Activated naive CD4-positive, alpha-beta T cell treated with anti-CD3 and anti-CD28 coated beads, Interleukin-2, amount 50 U/mL, for 24 hours (primary cell): ENCODE data around the gene COL27A1.
A peak's percentile ranks its signal among the peaks of the same experiment; 100 is the strongest.
"Not testable (repeated sequence)": the region's sequence is repeated elsewhere in the genome, so short reads cannot be mapped to it uniquely, and the experiment has no call there.

Source experiments
- H3K27ac Mint-ChIP-seq: one replicate; pipeline ENCODE4 v1.8.0; 2021; ENCODE audit warnings: mild to moderate bottlenecking, mixed read lengths
- H3K27me3 Mint-ChIP-seq: one replicate; pipeline ENCODE4 v1.8.0; 2021; ENCODE audit warnings: mixed read lengths
- H3K36me3 Mint-ChIP-seq: one replicate; pipeline ENCODE4 v1.8.0; 2021; ENCODE audit warnings: mixed read lengths
- H3K4me1 Mint-ChIP-seq: one replicate; pipeline ENCODE4 v1.8.0; 2021; ENCODE audit warnings: mixed read lengths
- H3K4me3 Mint-ChIP-seq: one replicate; pipeline ENCODE4 v1.8.0; 2021; ENCODE audit warnings: mild to moderate bottlenecking, mixed read lengths
- H3K9me3 Mint-ChIP-seq: one replicate; pipeline ENCODE4 v1.8.0; 2021; ENCODE audit warnings: mixed read lengths

Gene COL27A1

GRCh38 chr9:114179516-114179915 is 24.2 kb downstream of the COL27A1 start:
- no peak overlapping the region for H3K27ac Mint-ChIP-seq
- H3K27me3 Mint-ChIP-seq, result no peaks in the 10 kb centered on the region
- H3K4me3 Mint-ChIP-seq, result no peak overlapping the region
- H3K36me3 Mint-ChIP-seq, result no peaks in the 10 kb centered on the region
- H3K4me1 Mint-ChIP-seq, result no peaks in the 10 kb centered on the region
- H3K9me3 Mint-ChIP-seq, result no peaks in the 10 kb centered on the region

DNA sequence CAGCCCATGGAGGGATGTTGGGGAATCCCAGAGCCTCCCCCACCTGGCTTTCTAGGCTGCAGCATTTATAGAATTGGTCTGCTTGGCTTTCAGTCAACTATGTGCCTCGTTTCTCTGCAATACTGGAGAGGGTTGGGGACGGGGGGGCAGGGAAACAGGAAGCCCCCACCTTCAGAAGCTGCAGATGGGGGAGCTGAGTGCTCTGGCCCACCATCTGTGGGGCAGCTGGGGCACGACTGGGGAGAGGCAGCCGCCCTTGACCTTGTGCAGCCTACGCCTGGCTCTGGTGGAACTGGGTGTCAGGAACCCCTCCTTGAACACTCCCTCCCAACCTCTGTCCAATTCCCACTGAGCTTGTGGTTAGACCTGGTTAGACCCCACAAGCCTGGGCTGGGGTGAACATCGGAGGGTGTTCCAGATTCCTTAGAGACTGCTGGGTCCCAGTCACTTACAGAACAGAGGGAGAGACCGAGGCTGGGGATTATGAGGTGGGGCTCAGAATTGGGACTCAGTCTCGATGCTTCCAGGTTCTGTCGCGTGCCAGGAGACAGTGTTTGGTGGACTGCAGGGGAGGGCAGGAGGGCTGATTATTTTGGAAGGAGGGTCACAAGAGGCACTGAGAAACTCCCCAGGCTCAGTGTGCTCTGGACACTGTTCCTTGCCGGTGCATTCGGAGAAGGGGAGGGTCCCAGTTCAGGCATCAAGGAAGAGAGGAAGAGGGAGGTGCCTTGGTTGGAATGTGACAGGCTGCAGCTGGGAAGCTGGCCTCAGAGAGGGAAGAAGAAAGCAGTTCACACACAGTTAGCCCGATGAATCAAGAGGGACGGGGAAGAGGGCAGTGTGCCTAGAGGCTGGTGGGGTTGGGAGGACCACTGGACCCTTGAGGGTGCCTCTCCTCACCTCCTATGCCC is 25.6 kb downstream of the COL27A1 start:
- H3K27me3 Mint-ChIP-seq, result no peaks in the 10 kb centered on the region
- no peaks in the 10 kb centered on the region for H3K9me3 Mint-ChIP-seq
- H3K4me3 Mint-ChIP-seq, result no peak overlapping the region
- no peaks in the 10 kb centered on the region for H3K36me3 Mint-ChIP-seq
- no peaks in the 10 kb centered on the region for H3K4me1 Mint-ChIP-seq
- H3K27ac Mint-ChIP-seq, result no peak overlapping the region

GRCh38 chr9:114181607-114182409 is 26.5 kb downstream of the COL27A1 start:
- H3K27ac Mint-ChIP-seq, result no peak overlapping the region
- H3K4me1 Mint-ChIP-seq, result no peaks in the 10 kb centered on the region
- no peaks in the 10 kb centered on the region for H3K27me3 Mint-ChIP-seq
- no peak overlapping the region for H3K4me3 Mint-ChIP-seq
- H3K36me3 Mint-ChIP-seq, result no peaks in the 10 kb centered on the region
- H3K9me3 Mint-ChIP-seq, result no peaks in the 10 kb centered on the region

GRCh38 chr9:114183006-114183405 is 27.7 kb downstream of the COL27A1 start:
- Mint-ChIP-seq H3K4me3 (no peak overlapping the region), H3K9me3 (no peaks in the 10 kb centered on the region), H3K36me3 (no peaks in the 10 kb centered on the region), H3K27ac (peak overlapping the region; percentile 47), H3K27me3 (no peaks in the 10 kb centered on the region), H3K4me1 (no peaks in the 10 kb centered on the region)

DNA sequence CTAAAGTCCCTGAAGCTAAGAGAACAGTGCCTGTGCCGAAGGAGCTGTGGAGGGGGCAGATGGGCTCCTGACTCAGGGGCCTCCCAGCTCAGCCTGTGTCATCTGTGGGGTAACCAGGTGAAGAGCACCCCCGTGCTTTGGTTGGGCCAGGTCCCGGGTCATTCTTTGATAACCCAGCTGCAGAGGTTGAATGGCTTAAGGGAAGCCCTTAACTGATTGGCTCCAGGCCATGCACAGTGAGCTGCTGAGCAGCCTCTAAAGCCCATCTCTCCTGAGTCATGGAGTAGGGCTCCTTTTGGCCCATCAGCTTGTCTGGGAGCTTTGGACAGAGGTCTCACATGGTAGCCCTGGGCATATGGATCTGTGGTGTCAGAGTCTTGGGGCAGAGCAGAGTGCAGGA is 28.7 kb downstream of the COL27A1 start:
- H3K27ac Mint-ChIP-seq, result no peak overlapping the region
- no peaks in the 10 kb centered on the region for H3K9me3 Mint-ChIP-seq
- no peak overlapping the region for H3K4me3 Mint-ChIP-seq
- peaks cover 3% of the 10 kb centered on the region for H3K36me3 Mint-ChIP-seq
- H3K4me1 Mint-ChIP-seq, result no peaks in the 10 kb centered on the region
- no peaks in the 10 kb centered on the region for H3K27me3 Mint-ChIP-seq

- Mint-ChIP-seq H3K36me3 (peaks cover 3% of the 10 kb centered on the region), H3K9me3 (no peaks in the 10 kb centered on the region), H3K4me1 (no peaks in the 10 kb centered on the region), H3K27me3 (no peaks in the 10 kb centered on the region), H3K4me3 (no peak overlapping the region), H3K27ac (no peak overlapping the region)
Observed at GRCh38 chr9:114184866-114185265, 29.5 kb downstream of the COL27A1 start.

DNA sequence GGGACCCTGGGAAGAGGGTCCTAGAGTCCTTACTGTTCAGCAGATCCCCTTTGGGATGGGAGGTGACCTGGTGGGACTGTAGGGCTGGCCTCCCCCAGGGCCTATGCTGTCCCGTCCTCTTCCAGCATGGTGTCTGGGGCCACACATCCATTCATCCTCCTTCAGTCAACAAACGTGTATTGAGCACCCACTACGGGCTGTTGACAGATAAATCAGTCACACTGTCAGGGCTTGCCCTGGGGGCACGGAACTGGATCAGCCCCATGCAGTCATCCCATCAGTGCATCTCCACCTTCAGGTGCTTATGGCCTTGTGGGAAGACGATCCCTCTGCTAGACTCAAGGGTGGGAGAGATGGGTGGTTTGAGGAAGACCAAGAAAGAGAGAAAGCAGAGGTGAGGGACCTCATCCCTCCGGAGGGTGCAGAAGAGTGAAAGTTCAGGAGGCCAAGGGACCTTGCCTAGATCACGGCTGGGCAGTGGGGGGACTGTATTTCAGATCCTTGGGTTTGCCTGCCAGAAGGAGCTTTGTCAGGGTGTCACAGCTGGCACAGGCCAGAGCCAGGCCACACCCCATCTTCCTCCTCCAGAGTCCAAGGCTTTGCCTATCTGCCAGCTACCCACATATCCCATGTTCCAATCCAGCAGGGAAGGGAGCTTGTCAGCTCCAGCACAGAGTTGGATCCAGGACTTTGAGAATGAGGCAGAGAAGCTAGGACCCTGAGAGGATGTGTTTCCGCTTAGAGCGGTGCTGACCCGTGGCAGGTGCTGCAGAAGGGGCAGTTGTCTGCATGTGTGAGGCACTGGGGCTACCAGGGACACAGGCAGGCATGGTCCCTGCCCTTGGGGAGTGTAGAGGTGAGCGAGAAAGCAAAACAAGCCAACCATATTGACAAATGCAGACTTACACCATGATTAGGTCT is 30.5 kb downstream of the COL27A1 start:
- H3K9me3 Mint-ChIP-seq, result no peaks in the 10 kb centered on the region

DNA sequence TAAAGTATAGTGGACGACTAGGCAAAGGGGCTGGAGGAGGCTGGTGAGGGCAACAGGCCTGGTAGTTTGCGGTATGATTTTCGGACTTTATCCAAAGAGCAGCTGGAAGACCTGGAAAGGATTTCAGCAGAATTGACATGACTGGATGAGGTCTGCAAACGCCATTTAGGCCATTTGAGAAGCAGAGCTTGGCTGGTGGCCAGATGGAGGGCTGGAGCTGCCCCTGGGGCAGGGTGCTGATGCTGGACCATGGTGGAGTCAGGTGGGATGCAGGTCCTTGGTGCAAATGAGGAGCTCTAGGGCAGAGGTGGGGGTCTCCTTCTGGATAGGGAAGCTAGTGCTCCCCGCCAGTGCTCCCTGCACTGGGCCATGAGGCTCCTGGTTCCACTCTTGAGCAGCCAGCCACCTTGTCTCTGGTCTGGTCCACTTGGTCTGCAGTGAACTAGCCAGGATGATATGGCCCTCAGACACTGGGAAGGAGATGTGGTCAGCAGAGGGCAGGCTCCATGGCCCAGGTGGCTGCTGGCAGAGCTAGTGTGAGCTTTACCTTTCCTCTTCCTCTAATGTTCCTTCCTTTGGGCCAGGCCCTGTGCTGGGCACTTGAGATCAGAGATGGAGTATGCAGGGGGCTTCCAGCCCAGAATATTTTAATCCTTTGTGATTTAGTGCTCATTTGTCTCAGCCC is 31.4 kb downstream of the COL27A1 start:
- no peak overlapping the region for H3K4me3 Mint-ChIP-seq
- H3K36me3 Mint-ChIP-seq, result peaks cover 3% of the 10 kb centered on the region
- H3K9me3 Mint-ChIP-seq, result no peaks in the 10 kb centered on the region
- H3K4me1 Mint-ChIP-seq, result no peaks in the 10 kb centered on the region
- H3K27ac Mint-ChIP-seq, result no peak overlapping the region
- H3K27me3 Mint-ChIP-seq, result no peaks in the 10 kb centered on the region

More for the DNA sequence above, 30.5 kb downstream of the COL27A1 start:
- Mint-ChIP-seq H3K4me1 (no peaks in the 10 kb centered on the region), H3K36me3 (peaks cover 3% of the 10 kb centered on the region), H3K27ac (no peak overlapping the region), H3K4me3 (no peak overlapping the region), H3K27me3 (no peaks in the 10 kb centered on the region)

GRCh38 chr9:114187827-114188226 is 32.5 kb downstream of the COL27A1 start:
- no peaks in the 10 kb centered on the region for H3K27me3 Mint-ChIP-seq
- peaks cover 3% of the 10 kb centered on the region for H3K36me3 Mint-ChIP-seq
- H3K27ac Mint-ChIP-seq, result no peak overlapping the region
- H3K9me3 Mint-ChIP-seq, result no peaks in the 10 kb centered on the region
- H3K4me1 Mint-ChIP-seq, result no peaks in the 10 kb centered on the region
- H3K4me3 Mint-ChIP-seq, result no peak overlapping the region

DNA sequence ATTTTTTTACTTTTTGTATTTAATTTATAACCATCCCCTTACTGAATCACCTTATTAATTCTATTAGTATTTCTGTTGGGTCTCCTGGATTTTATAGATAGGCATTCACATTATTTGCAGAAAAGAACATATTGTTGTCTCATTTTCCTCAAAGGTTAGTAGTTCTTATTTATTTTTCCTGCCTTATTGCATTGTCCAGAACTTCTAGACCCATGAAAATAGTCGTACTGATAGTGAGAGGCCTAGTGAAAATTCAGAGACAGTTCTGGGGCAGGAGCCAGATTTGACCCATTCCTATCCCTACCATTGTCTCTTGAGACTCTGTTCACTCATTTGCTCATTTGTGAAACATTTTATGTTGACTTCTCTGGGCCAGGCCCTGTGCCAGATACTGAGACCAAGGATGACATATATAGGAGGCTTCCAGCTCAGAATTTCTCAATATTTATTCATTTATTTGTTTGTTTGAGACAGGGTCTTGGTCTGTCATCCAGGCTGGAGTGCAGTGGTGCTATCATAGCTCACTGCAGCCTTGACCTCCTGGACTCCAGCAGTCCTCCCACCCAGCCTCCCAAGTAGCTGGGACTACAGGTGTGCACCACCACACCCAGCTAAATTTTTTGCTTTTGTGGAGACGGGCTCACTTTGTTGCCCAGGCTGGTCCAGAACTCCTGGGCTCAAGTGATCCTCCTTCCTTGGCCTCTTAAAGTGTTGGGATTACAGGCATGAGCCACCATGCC is 34.7 kb downstream of the COL27A1 start:
- Mint-ChIP-seq H3K4me1 (no peaks in the 10 kb centered on the region), H3K4me3 (no peak overlapping the region), H3K27me3 (no peaks in the 10 kb centered on the region), H3K27ac (no peak overlapping the region), H3K9me3 (no peaks in the 10 kb centered on the region), H3K36me3 (peaks cover 3% of the 10 kb centered on the region)

DNA sequence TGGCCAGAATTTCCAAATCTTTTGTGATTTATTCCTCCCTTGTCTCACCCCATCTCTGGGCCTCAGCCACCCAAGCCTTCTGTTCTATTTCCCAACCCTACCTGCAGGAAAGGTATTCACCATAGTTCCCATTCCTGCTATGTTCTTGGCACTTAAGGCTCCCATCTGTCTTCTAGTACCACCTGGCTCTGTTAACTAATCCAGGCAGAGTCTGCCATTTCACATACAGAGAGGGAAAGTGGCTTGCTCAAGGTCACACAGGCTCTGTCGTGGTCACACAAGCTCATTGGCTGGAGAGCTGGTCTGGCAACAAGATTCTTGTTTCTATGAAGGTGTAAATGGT is 35.2 kb downstream of the COL27A1 start:
- Mint-ChIP-seq H3K36me3 (peaks cover 3% of the 10 kb centered on the region), H3K9me3 (no peaks in the 10 kb centered on the region), H3K27me3 (no peaks in the 10 kb centered on the region), H3K27ac (no peak overlapping the region), H3K4me1 (no peaks in the 10 kb centered on the region), H3K4me3 (no peak overlapping the region)

- not testable (repeated sequence) for H3K9me3 Mint-ChIP-seq, H3K27me3 Mint-ChIP-seq, H3K36me3 Mint-ChIP-seq, H3K4me1 Mint-ChIP-seq, H3K27ac Mint-ChIP-seq, H3K4me3 Mint-ChIP-seq
Observed at GRCh38 chr9:114191402-114191801, 36.1 kb downstream of the COL27A1 start.

GRCh38 chr9:114192539-114192938 is 37.2 kb downstream of the COL27A1 start:
- Mint-ChIP-seq H3K27ac (no peak overlapping the region), H3K4me3 (no peak overlapping the region), H3K27me3 (no peaks in the 10 kb centered on the region), H3K36me3 (peaks cover 3% of the 10 kb centered on the region), H3K9me3 (no peaks in the 10 kb centered on the region), H3K4me1 (no peaks in the 10 kb centered on the region)

DNA sequence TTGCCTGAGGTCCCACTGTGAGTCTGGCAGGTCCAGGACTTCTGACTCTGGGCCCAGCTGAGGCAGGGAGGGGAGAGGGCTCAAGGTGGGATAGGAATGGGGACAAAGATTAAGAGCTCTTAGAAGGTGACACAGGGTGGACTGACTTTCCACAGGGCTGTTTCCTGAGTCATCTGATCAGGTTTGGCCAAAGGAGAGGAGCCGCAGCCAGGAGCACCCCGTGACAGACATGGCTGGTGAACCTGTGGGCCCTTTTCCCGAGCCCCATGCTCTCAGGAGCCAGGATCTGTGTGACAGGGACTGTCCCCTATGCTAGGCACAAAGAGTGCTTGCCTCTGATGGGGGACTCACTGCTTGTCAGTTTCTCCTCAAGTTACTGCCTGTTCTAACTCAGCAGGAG is 37.8 kb downstream of the COL27A1 start:
- no peaks in the 10 kb centered on the region for H3K27me3 Mint-ChIP-seq
- no peaks in the 10 kb centered on the region for H3K4me1 Mint-ChIP-seq
- H3K36me3 Mint-ChIP-seq, result peaks cover 3% of the 10 kb centered on the region
- no peak overlapping the region for H3K4me3 Mint-ChIP-seq
- H3K27ac Mint-ChIP-seq, result no peak overlapping the region
- no peaks in the 10 kb centered on the region for H3K9me3 Mint-ChIP-seq
